K562 (cell line): Measurements from ENCODE around the gene SPOCD1. TPM values are rescaled to one million over a fixed set of nuclear protein-coding genes. Genes with fewer than 3 reads are reported as not detected.

Experiments
- HDAC2 ChIP-seq: fragments of 450-650 bp; IDR thresholded peaks from 2 replicates; pipeline ENCODE4 v1.6.1; 2016; ENCODE audit warnings: mild to moderate bottlenecking
- NEUROD1 ChIP-seq: fragments of 150-350 bp; IDR thresholded peaks from 2 replicates; pipeline ENCODE4 v1.6.1; 2014; ENCODE audit warnings: borderline replicate concordance, low read length, low read depth; ENCODE audit not compliant: partially characterized antibody
- PBX2 ChIP-seq, 2 experiments: IDR thresholded peaks in 1 of 2; conservative IDR thresholded peaks in 1 of 2; 2 replicates each; pipeline ENCODE4 v1.6.1; 2016; ENCODE audit warnings: low read depth in 2 of 2, mild to moderate bottlenecking in 1 of 2, missing compliant biosample characterization in 1 of 2, missing genetic modification characterization in 1 of 2, moderate library complexity in 1 of 2
- RFX1 ChIP-seq: fragments of 450-650 bp; IDR thresholded peaks from 2 replicates; pipeline ENCODE4 v1.6.1; 2016; ENCODE audit warnings: mild to moderate bottlenecking, moderate library complexity
- SRSF1 ChIP-seq: fragments of 200-400 bp; formaldehyde crosslinking; IDR thresholded peaks from 2 replicates; pipeline ENCODE4 v1.6.1; 2017; ENCODE audit warnings: mild to moderate bottlenecking, low read depth, low read length, moderate library complexity
- TEAD2 ChIP-seq: fragments of 450-650 bp; IDR thresholded peaks from 2 replicates; pipeline ENCODE4 v1.6.1; 2016; ENCODE audit warnings: missing genetic modification characterization, control low read depth, missing compliant biosample characterization
- TFAP4 ChIP-seq: sonication (generic); formaldehyde crosslinking; IDR thresholded peaks from 2 replicates; pipeline ENCODE4 v1.8.0; 2022; ENCODE audit warnings: missing genetic modification reagents, mild to moderate bottlenecking, moderate library complexity, borderline replicate concordance
- ZNF407 ChIP-seq: fragments of 450-650 bp; IDR thresholded peaks from 2 replicates; pipeline ENCODE4 v1.6.1; 2016; ENCODE audit warnings: low read depth
- ZNF609 ChIP-seq: sonication (generic); formaldehyde crosslinking; IDR thresholded peaks from 2 replicates; pipeline ENCODE4 v1.8.1; 2023; ENCODE audit warnings: missing genetic modification reagents, mild to moderate bottlenecking, borderline replicate concordance
- polyA plus RNA-seq, 8 experiments: library from polyadenylated mRNA; depleted of rRNA in 4 of 8; stranded (reverse) in 5 of 8; unstranded in 3 of 8; fragments of >200 nt; fragmentation: Nextera tagmentation in 2 of 8; fragmentation: Illumina TruSeq in 1 of 8; extraction: Ambion mirVana in 2 of 8; extraction: Trizol in 1 of 8; gene quantifications; 2 replicates each; pipeline versions ENCODE4 v1.2.1 to v1.2.3, GENCODE V29; 2011 to 2014; ENCODE audit warnings: inconsistent platforms in 1 of 8, missing spikeins in 1 of 8
- total RNA-seq, 7 experiments: library from RNA; depleted of rRNA in 6 of 7; stranded (reverse); fragments of >200 nt in 6 of 7; fragmentation: Illumina TruSeq in 2 of 7; extraction: Trizol in 2 of 7; gene quantifications; 2 replicates each; pipeline versions ENCODE4 v1.2.1 to v1.2.3, GENCODE V29; 2011 to 2021; ENCODE audit warnings: low replicate concordance in 1 of 7

Gene SPOCD1
- total and polyA plus RNA-seq, 9 of the 15 experiments (the other 6 are each of a cell fraction or from before 2014, with no cell fraction given) = 0.03 to 0.71 (median 0.26) TPM; not detected in 1

GRCh38 chr1:31757204-31757679, 58.6 kb downstream of the SPOCD1 start (continued):
- TF ChIP-seq ZNF407 (no peak), RFX1 (no peak), TFAP4 (CRISPR knock-in tag) (peak; percentile 56; the same call in 1 of the 2 replicates), HDAC2 (peak; percentile 51; the same call in 1 of the 2 replicates), TEAD2 (no peak), ZNF609 (CRISPR knock-in tag) (no peak), SRSF1 (no peak), PBX2 (CRISPR knock-in tag; IDR thresholded peaks at IDR 0.05; ENCODE audit: low read depth) (no peak), PBX2 (tag; conservative IDR thresholded peaks at IDR 0.05; ENCODE audit: low read depth) (no peak), NEUROD1 (no peak)
